Keratinocyte (primary cell): Measurements from ENCODE around the gene SLC43A1. TPM values are rescaled to one million over a fixed set of nuclear protein-coding genes. Genes with fewer than 3 reads are reported as not detected.

Experiments
- DNase-seq: peaks from one replicate; pipeline ENCODE4 v3.0.0-alpha.2; 2011; ENCODE audit warnings: low read depth, missing footprints, low spot score
- FAIRE-seq: peaks from 2 replicates; lab custom pipeline; 2011; peaks lifted over from hg19 to GRCh38; lab: Jason Lieb, UNC
- H2AFZ ChIP-seq: 2 replicates; pipeline ENCODE4 v1.6.0; 2012; ENCODE audit warnings: low read length, control low read depth, inconsistent platforms; ENCODE audit not compliant: control insufficient read depth
- H3K27ac ChIP-seq: 2 replicates; pipeline ENCODE4 v1.5.1; 2011; ENCODE audit warnings: low read length; ENCODE audit not compliant: control insufficient read depth, insufficient read depth
- H3K27me3 ChIP-seq: 3 replicates; pipeline ENCODE4 v1.6.0; 2011; ENCODE audit warnings: low read length; ENCODE audit not compliant: control insufficient read depth, insufficient read depth; ENCODE audit errors: extremely low read depth
- H3K36me3 ChIP-seq, 2 experiments: 2 replicates in 1 of 2; 3 replicates in 1 of 2; pipeline ENCODE4 v1.5.1; 2011; ENCODE audit warnings: low read length in 2 of 2, mild to moderate bottlenecking in 1 of 2; ENCODE audit not compliant: control insufficient read depth in 2 of 2, insufficient read depth in 2 of 2; ENCODE audit errors: extremely low read depth in 1 of 2
- H3K4me1 ChIP-seq: 3 replicates; pipeline ENCODE4 v1.5.1; 2011; ENCODE audit warnings: low read length; ENCODE audit not compliant: control insufficient read depth, insufficient read depth; ENCODE audit errors: extremely low read depth
- H3K4me2 ChIP-seq: 3 replicates; pipeline ENCODE4 v1.6.0; 2011; ENCODE audit warnings: low read depth, low read length; ENCODE audit not compliant: control insufficient read depth, insufficient read depth; ENCODE audit errors: extremely low read depth
- H3K4me3 ChIP-seq, 3 experiments: fragments of 200-600 bp in 1 of 3; sonication (generic) in 1 of 3; 2 replicates in 2 of 3; 3 replicates in 1 of 3; pipeline ENCODE4 v1.5.1; 2011 to 2016; ENCODE audit warnings: low read length in 3 of 3, mild to moderate bottlenecking in 3 of 3, control low read depth in 2 of 3, inconsistent platforms in 1 of 3, low read depth in 1 of 3, mixed read lengths in 1 of 3, mixed run types in 1 of 3, moderate library complexity in 1 of 3; ENCODE audit not compliant: control insufficient read depth in 2 of 3, insufficient read depth in 2 of 3; ENCODE audit errors: extremely low read depth in 1 of 3
- H3K79me2 ChIP-seq: 2 replicates; pipeline ENCODE4 v1.6.0; 2012; ENCODE audit warnings: low read length; ENCODE audit not compliant: control insufficient read depth, insufficient read depth
- H3K9ac ChIP-seq: 3 replicates; pipeline ENCODE4 v1.6.0; 2011; ENCODE audit warnings: low read length; ENCODE audit not compliant: control insufficient read depth, insufficient read depth; ENCODE audit errors: extremely low read depth
- H3K9me1 ChIP-seq: 3 replicates; pipeline ENCODE4 v1.6.0; 2011; ENCODE audit warnings: low read length; ENCODE audit not compliant: control insufficient read depth, insufficient read depth; ENCODE audit errors: extremely low read depth
- H3K9me3 ChIP-seq: 2 replicates; pipeline ENCODE4 v1.5.1; 2012; ENCODE audit warnings: low read depth, low read length; ENCODE audit not compliant: control insufficient read depth
- H4K20me1 ChIP-seq: 3 replicates; pipeline ENCODE4 v1.6.0; 2011; ENCODE audit warnings: low read length; ENCODE audit not compliant: control insufficient read depth, insufficient read depth; ENCODE audit errors: extremely low read depth
- EZH2 ChIP-seq: IDR thresholded peaks from one replicate; pipeline ENCODE4 v1.6.1; 2012; ENCODE audit warnings: inconsistent platforms, mild to moderate bottlenecking, low read length, moderate library complexity
- dilution Hi-C: fragments of 300-500 bp; cut with MboI; formaldehyde crosslinking; loops from one replicate; pipeline ENCODE4 v1.7.0; 2020; ENCODE audit warnings: low sequenced_read_pairs; ENCODE audit not compliant: extremely low pct_ligation_motif_present
- polyA plus RNA-seq, 5 experiments: library from polyadenylated mRNA; depleted of rRNA in 3 of 5; stranded (reverse) in 3 of 5; stranded (forward) in 1 of 5; unstranded in 1 of 5; fragments of >200 nt; gene quantifications; 1 replicate in 1 of 5; 2 replicates in 3 of 5; 3 replicates in 1 of 5; pipeline versions ENCODE4 v1.2.1 to v1.2.3, GENCODE V29; 2011 to 2012; ENCODE audit warnings: missing spikeins in 2 of 5, low read depth in 1 of 5, low replicate concordance in 1 of 5
- TF ChIP-seq, protein P1 (sequence below), 3 experiments: IDR thresholded peaks in 1 of 3; conservative IDR thresholded peaks in 1 of 3; optimal IDR thresholded peaks in 1 of 3; 2 replicates in 2 of 3; 3 replicates in 1 of 3; pipeline versions ENCODE3 to v1.5.1; 2011; ENCODE audit warnings: low read length in 3 of 3, mild to moderate bottlenecking in 3 of 3, moderate library complexity in 2 of 3, control low read depth in 1 of 3, inconsistent platforms in 1 of 3; ENCODE audit not compliant: insufficient read depth in 2 of 3; ENCODE audit errors: extremely low read depth in 1 of 3

The SLC43A1 gene
- polyA plus RNA-seq, 1 donor (not counting 4 experiments of a cell fraction or from before 2014, with no cell fraction given): 0.75 TPM

- Histone ChIP-seq H3K79me2 (no peaks in the 10 kb centered on the region), H3K9me1 (no peaks in the 10 kb centered on the region), H3K4me2 (no peak overlapping the region), H3K36me3 (no peaks in the 10 kb centered on the region), H3K27ac (no peak overlapping the region), H3K4me1 (peaks cover 4% of the 10 kb centered on the region), H3K4me3 (no peak overlapping the region), H2AFZ (no peak overlapping the region), H4K20me1 (no peaks in the 10 kb centered on the region), H3K9me3 (no peaks in the 10 kb centered on the region), H3K9ac (no peak overlapping the region), H3K27me3 (peaks cover 23% of the 10 kb centered on the region)
- TF ChIP-seq, protein P1, sequence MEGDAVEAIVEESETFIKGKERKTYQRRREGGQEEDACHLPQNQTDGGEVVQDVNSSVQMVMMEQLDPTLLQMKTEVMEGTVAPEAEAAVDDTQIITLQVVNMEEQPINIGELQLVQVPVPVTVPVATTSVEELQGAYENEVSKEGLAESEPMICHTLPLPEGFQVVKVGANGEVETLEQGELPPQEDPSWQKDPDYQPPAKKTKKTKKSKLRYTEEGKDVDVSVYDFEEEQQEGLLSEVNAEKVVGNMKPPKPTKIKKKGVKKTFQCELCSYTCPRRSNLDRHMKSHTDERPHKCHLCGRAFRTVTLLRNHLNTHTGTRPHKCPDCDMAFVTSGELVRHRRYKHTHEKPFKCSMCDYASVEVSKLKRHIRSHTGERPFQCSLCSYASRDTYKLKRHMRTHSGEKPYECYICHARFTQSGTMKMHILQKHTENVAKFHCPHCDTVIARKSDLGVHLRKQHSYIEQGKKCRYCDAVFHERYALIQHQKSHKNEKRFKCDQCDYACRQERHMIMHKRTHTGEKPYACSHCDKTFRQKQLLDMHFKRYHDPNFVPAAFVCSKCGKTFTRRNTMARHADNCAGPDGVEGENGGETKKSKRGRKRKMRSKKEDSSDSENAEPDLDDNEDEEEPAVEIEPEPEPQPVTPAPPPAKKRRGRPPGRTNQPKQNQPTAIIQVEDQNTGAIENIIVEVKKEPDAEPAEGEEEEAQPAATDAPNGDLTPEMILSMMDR (optimal IDR thresholded peaks at IDR 0.05 in 1 of 3, IDR thresholded peaks at IDR 0.05 in 1 of 3, conservative IDR thresholded peaks at IDR 0.05 in 1 of 3; ENCODE audit: extremely low read depth in 1 of 3, insufficient read depth in 2 of 3, low read length in 3 of 3): no peak
- no peak for TF ChIP-seq EZH2
- FAIRE-seq (no peak), DNase-seq (no peak)
- dilution Hi-C loops: no loop called here
Observed at GRCh38 chr11:57512646-57513451, 2.7 kb downstream of the SLC43A1 start.

- Histone ChIP-seq H3K4me2 (no peak overlapping the region), H3K79me2 (no peaks in the 10 kb centered on the region), H3K4me1 (peaks cover 4% of the 10 kb centered on the region), H3K9ac (no peak overlapping the region), H3K4me3 (no peak overlapping the region), H3K27ac (no peak overlapping the region), H3K27me3 (peaks cover 23% of the 10 kb centered on the region), H3K9me1 (no peaks in the 10 kb centered on the region), H3K9me3 (no peaks in the 10 kb centered on the region), H2AFZ (no peak overlapping the region), H3K36me3 (no peaks in the 10 kb centered on the region), H4K20me1 (no peaks in the 10 kb centered on the region)
- no peak for TF ChIP-seq EZH2
- TF ChIP-seq, protein P1 (optimal IDR thresholded peaks at IDR 0.05 in 1 of 3, IDR thresholded peaks at IDR 0.05 in 1 of 3, conservative IDR thresholded peaks at IDR 0.05 in 1 of 3; ENCODE audit: extremely low read depth in 1 of 3, insufficient read depth in 2 of 3, low read length in 3 of 3): no peak
- no peak for DNase-seq
- dilution Hi-C loops: no loop called here
- FAIRE-seq: no peak
Observed at GRCh38 chr11:57511741-57512430, 3.6 kb downstream of the SLC43A1 start.
